T-cell (primary cell): ENCODE measurements around the gene KIF3A. TPM values are rescaled to one million over a fixed set of nuclear protein-coding genes. Genes with fewer than 3 reads are reported as not detected.

Experiments
- ATAC-seq, 4 experiments: fragments of 200-7000 bp in 3 of 4; fragments of 150-1000 bp in 1 of 4; cut with Tn5 transposase; replicated peaks in 1 of 4; 1 replicate in 3 of 4; 2 replicates in 1 of 4; pipeline ENCODE4 v1.10.0; 2021; ENCODE audit warnings: moderate library complexity in 3 of 4, mild to moderate bottlenecking in 2 of 4, moderate number of reproducible peaks in 1 of 4
- CTCF ChIA-PET, 2 donors: fragments of 300-600 bp; sonication (Branson Sonifier 250); formaldehyde crosslinking; loops; one replicate each; lab custom pipeline; 2022; ENCODE audit warnings: antibody characterized with exemption in 2 of 2; lab: Charles Lee
- POLR2A ChIA-PET, 2 donors: fragments of 300-600 bp; sonication (Branson Sonifier 250); formaldehyde crosslinking; loops; one replicate each; lab custom pipeline; 2022; ENCODE audit warnings: antibody characterized with exemption in 2 of 2; lab: Charles Lee
- DNase-seq, 35 experiments: peaks; one replicate each; pipeline versions ENCODE4 v3.0.0 to v3.0.0-alpha.2; 2013 to 2023
- H3K27ac ChIP-seq: one replicate; pipeline ENCODE4 v1.5.1; 2013; ENCODE audit warnings: low read length
- H3K27me3 ChIP-seq, 2 experiments: replicated peaks in 1 of 2; 1 replicate in 1 of 2; 2 replicates in 1 of 2; pipeline versions ENCODE4 v1.6.1 to v1.7.0; 2013; ENCODE audit warnings: low read length in 1 of 2, mixed read lengths in 1 of 2; ENCODE audit not compliant: control insufficient read depth in 2 of 2, insufficient read depth in 2 of 2; ENCODE audit errors: extremely low read depth in 1 of 2
- H3K36me3 ChIP-seq, 2 donors: 1 replicate in 1 of 2; 2 replicates in 1 of 2; pipeline versions ENCODE4 v1.6.1 to v1.7.0; 2013; ENCODE audit warnings: low read length in 1 of 2; ENCODE audit not compliant: control insufficient read depth in 2 of 2, insufficient read depth in 1 of 2; ENCODE audit errors: extremely low read depth in 1 of 2
- H3K4me1 ChIP-seq, 2 experiments: 1 replicate in 1 of 2; 2 replicates in 1 of 2; pipeline versions ENCODE4 v1.6.1 to v1.7.0; 2013; ENCODE audit warnings: low read length in 2 of 2, mixed read lengths in 1 of 2; ENCODE audit not compliant: insufficient read depth in 2 of 2, control insufficient read depth in 1 of 2; ENCODE audit errors: extremely low read depth in 1 of 2
- H3K4me3 ChIP-seq, 2 donors: 1 replicate in 1 of 2; 2 replicates in 1 of 2; pipeline versions ENCODE4 v1.5.1 to v1.7.0; 2013; ENCODE audit warnings: mild to moderate bottlenecking in 2 of 2, low read length in 1 of 2, moderate library complexity in 1 of 2; ENCODE audit not compliant: control insufficient read depth in 1 of 2; ENCODE audit errors: extremely low read depth in 1 of 2
- H3K9me3 ChIP-seq: 2 replicates; pipeline ENCODE4 v1.7.0; 2013
- H3K27ac Mint-ChIP-seq, 2 donors: one replicate each; pipeline ENCODE4 v1.8.0; 2020 to 2021; ENCODE audit warnings: mild to moderate bottlenecking in 2 of 2, mixed read lengths in 2 of 2
- H3K27me3 Mint-ChIP-seq, 2 donors: one replicate each; pipeline ENCODE4 v1.8.0; 2021 to 2022; ENCODE audit warnings: mixed read lengths in 2 of 2
- H3K36me3 Mint-ChIP-seq: one replicate; pipeline ENCODE4 v1.8.0; 2021; ENCODE audit warnings: mixed read lengths
- H3K4me1 Mint-ChIP-seq, 3 donors: one replicate each; pipeline ENCODE4 v1.8.0; 2020 to 2022; ENCODE audit warnings: mixed read lengths in 3 of 3, mild to moderate bottlenecking in 1 of 3
- H3K4me3 Mint-ChIP-seq, 3 donors: one replicate each; pipeline ENCODE4 v1.8.0; 2020 to 2022; ENCODE audit warnings: mild to moderate bottlenecking in 3 of 3, mixed read lengths in 3 of 3, moderate library complexity in 3 of 3
- H3K9me3 Mint-ChIP-seq, 3 donors: one replicate each; pipeline ENCODE4 v1.8.0; 2020 to 2022; ENCODE audit warnings: mixed read lengths in 3 of 3
- WGBS: methylation state at CpG from one replicate; pipeline ENCODE4 v1.1.5; 2013; ENCODE audit warnings: missing lambda C conversion rate; ENCODE audit not compliant: insufficient coverage; 5-methylcytosine and 5-hydroxymethylcytosine counted together
- total RNA-seq, 35 experiments: library from RNA in 6 of 35; stranded (reverse) in 6 of 35; fragments of 120-200 nt in 1 of 35; gene quantifications; one replicate each; pipeline versions ENCODE4 v1.2.1 to v1.2.4 and lab custom pipeline; 2013 to 2026

Gene KIF3A
- total RNA-seq, 5 donors from 2014 or later (not counting 1 experiment from before 2014, with no cell fraction given): 13.8 to 15.9 (median 15.2) TPM

DNA sequence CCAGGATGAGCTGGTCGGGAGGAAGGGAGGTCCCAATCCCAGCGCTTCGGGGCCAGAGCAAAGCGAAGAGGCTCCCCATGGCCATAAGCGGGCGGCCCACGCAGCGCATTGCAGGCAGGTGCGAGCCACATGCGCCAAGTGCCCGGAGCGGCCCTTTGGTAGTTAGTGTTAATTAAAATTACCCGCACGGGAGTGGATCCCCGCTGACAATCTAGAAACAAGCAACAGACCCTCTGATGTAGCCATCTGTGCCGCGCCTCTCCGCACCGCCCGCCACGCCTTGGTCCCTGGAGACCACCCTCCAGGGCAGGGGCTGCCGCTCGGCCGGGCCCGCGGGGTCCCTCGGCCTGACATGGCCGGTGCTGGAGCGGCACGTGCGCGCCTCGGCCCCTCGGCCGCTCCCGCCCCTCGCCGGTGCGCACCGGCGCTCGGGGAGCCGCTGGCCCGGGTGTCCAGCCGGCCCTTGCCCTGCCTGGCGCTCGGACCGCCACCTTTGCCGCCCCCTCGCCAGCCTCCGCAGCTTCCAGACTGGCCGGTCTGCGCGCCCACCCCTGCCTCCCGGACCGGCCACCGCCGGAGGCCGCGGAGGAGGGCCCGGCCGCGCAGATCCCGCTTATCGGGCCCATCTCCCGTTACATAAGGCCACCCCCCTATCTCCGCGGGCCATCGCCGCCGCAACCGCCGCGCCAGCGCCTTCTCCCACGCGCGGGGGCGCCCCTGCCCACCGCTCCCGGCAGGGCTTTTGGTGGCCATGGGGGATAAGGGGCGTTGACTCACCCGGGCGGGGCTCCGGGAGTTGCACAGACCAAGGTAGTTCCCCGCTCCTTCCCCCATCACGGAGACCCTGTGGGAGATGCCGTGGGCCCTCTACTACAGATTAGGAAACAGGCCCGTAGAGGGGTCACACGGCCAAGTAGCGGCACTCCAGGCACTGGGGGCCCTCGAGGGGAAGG is 81.2 kb downstream of the KIF3A start:
- Histone ChIP-seq H3K4me3 (peak overlapping the region; percentile 23 to 53), H3K4me1 (peaks cover 0 to 14% of the 10 kb centered on the region in 2 experiments), H3K36me3 (no peaks in the 10 kb centered on the region), H3K9me3 (no peaks in the 10 kb centered on the region), H3K27ac (no peak overlapping the region), H3K27me3 (peaks cover 0 to 56% of the 10 kb centered on the region in 2 experiments)
- peak overlapping the region; percentile 28 to 66 (median 39) for H3K4me3 Mint-ChIP-seq
- H3K27me3 Mint-ChIP-seq: peaks cover 35 to 36% of the 10 kb centered on the region in 2 donors
- CTCF ChIA-PET: no interaction called here
- H3K27ac Mint-ChIP-seq: no peak overlapping the region
- WGBS: 22% methylated on average over 63 of the region's 92 CpGs
- peak in 9 of 35 experiments; percentile 11 to 55 (median 16) for DNase-seq
- no peaks in the 10 kb centered on the region for H3K36me3 Mint-ChIP-seq
- peak; percentile 28 to 66 (median 53) for ATAC-seq
- peaks cover 0 to 4% (median 0%) of the 10 kb centered on the region in 3 donors for H3K9me3 Mint-ChIP-seq
- peaks cover 8 to 23% (median 11%) of the 10 kb centered on the region in 3 donors for H3K4me1 Mint-ChIP-seq
- POLR2A ChIA-PET: no interaction called here

- Mint-ChIP-seq H3K9me3 (peaks cover 1 to 5% (median 4%) of the 10 kb centered on the region in 3 donors), H3K4me1 (peaks cover 8 to 19% (median 11%) of the 10 kb centered on the region in 3 donors), H3K36me3 (no peaks in the 10 kb centered on the region), H3K27me3 (peaks cover 29 to 36% of the 10 kb centered on the region in 2 donors), H3K4me3 (no peak overlapping the region), H3K27ac (no peak overlapping the region)
- H3K4me3 ChIP-seq: no peak overlapping the region
- POLR2A ChIA-PET: no interaction called here
- CTCF ChIA-PET: no interaction called here
- no peaks in the 10 kb centered on the region for H3K9me3 ChIP-seq
- H3K27ac ChIP-seq: no peak overlapping the region
- peaks cover 0 to 44% of the 10 kb centered on the region in 2 experiments for H3K27me3 ChIP-seq
- ATAC-seq (no peak), DNase-seq (no peak)
- no peaks in the 10 kb centered on the region for H3K36me3 ChIP-seq
- H3K4me1 ChIP-seq: peaks cover 0 to 14% of the 10 kb centered on the region in 2 experiments
- WGBS: 54% methylated on average over 4 of the region's 7 CpGs
Observed at GRCh38 chr5:132653716-132654115, 83.6 kb downstream of the KIF3A start.

DNA sequence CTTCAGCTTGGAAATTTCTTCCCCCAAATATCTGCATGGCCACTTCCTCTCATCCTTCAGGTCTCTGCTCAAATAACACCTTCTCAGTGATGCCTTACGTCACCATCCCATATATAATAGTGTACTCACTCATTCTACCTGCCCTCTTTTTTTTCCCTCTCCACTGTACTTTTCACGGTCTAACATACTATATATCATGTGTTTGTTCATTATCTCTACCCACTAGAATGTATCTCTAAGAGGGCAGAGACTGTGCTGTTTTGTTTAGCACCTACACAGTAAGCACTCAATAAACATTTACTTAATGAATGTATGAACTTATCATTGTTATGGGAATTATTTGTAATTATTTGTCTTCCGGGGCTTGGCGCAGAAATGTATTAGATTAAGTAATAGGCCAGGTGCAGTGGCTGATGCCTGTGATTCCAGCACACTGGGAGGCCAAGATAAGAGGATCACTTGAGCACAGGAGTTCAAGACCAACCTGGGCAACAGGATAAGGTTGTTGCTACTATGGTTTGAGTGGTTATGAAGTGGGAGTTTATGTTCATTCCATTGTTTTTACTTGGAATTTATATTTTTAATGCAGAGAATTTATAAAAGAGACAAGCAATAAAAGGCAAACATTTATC is 85.4 kb downstream of the KIF3A start:
- Histone ChIP-seq H3K36me3 (no peaks in the 10 kb centered on the region), H3K27me3 (peaks cover 0 to 28% of the 10 kb centered on the region in 2 experiments), H3K4me1 (peaks cover 0 to 11% of the 10 kb centered on the region in 2 experiments), H3K4me3 (no peak overlapping the region), H3K9me3 (no peaks in the 10 kb centered on the region), H3K27ac (no peak overlapping the region)
- 100% methylated on average over 1 of the region's 4 CpGs for WGBS
- CTCF ChIA-PET: no interaction called here
- H3K27ac Mint-ChIP-seq: no peak overlapping the region
- DNase-seq (no peak), ATAC-seq (no peak)
- H3K36me3 Mint-ChIP-seq: peaks cover 9% of the 10 kb centered on the region
- POLR2A ChIA-PET: no interaction called here
- H3K27me3 Mint-ChIP-seq: peaks cover 14 to 21% of the 10 kb centered on the region in 2 donors
- H3K4me3 Mint-ChIP-seq: no peak overlapping the region
- H3K4me1 Mint-ChIP-seq: peaks cover 7 to 8% (median 7%) of the 10 kb centered on the region in 3 donors
- H3K9me3 Mint-ChIP-seq: peaks cover 13 to 19% (median 14%) of the 10 kb centered on the region in 3 donors

DNA sequence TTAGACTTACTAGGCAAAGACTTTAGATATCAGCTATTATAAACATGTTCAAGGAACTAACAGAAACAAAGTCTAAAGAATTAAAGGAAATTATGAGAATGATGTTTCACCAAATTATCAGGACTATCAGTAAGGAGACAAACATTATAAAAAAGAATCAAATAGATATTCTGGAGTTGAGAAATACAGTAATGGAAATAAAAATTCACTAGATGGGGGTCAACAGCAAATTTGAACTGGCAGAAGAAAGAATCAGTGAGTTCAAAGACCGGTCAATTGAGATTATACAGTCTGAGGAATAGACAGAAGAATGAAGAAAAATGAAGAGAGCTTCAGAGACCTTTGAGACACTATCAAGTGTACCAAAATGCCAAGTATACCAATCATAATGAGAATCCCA is 89.0 kb downstream of the KIF3A start:
- Histone ChIP-seq H3K27me3 (no peaks in the 10 kb centered on the region), H3K27ac (no peak overlapping the region), H3K4me3 (no peak overlapping the region), H3K4me1 (no peaks in the 10 kb centered on the region), H3K9me3 (no peaks in the 10 kb centered on the region), H3K36me3 (peaks cover 0 to under 1% of the 10 kb centered on the region in 2 donors)
- ATAC-seq: no peak
- ChIA-PET POLR2A (no interaction called here), CTCF (no interaction called here)
- Mint-ChIP-seq H3K9me3 (peaks cover 13 to 19% (median 14%) of the 10 kb centered on the region in 3 donors), H3K4me3 (no peak overlapping the region), H3K27me3 (peaks cover 0 to under 1% of the 10 kb centered on the region in 2 donors), H3K36me3 (peaks cover 16% of the 10 kb centered on the region), H3K27ac (no peak overlapping the region), H3K4me1 (no peaks in the 10 kb centered on the region)
- WGBS: no CpG with 5 or more reads among the region's 1 CpG
- no peak for DNase-seq

DNA sequence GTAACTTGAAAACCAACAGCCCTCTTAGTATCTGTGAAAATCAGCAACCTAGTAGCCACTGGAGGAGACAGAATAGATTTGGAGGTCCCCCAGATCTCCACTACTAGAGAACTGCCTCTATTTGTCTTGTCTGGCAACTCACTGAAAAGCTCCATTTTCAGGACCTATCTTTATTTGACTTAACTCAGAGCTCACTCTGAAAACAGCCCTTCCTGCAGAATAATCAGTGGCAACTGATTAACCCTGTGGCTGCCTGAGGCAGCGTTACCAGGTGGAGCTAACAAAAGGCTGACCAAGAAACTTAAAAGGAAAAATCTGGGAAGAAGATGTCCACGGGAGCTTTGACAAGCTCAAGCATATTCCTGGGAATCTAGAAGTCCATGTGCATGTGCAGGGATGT is 89.9 kb downstream of the KIF3A start:
- DNase-seq (no peak), ATAC-seq (no peak)
- Histone ChIP-seq H3K9me3 (no peaks in the 10 kb centered on the region), H3K36me3 (peaks cover 0 to 9% of the 10 kb centered on the region in 2 donors), H3K27ac (no peak overlapping the region), H3K4me3 (no peak overlapping the region), H3K27me3 (no peaks in the 10 kb centered on the region), H3K4me1 (no peaks in the 10 kb centered on the region)
- ChIA-PET CTCF (no interaction called here), POLR2A (no interaction called here)
- H3K27ac Mint-ChIP-seq: no peak overlapping the region
- peaks cover 25% of the 10 kb centered on the region for H3K36me3 Mint-ChIP-seq
- 100% methylated on average over 1 of the region's 2 CpGs for WGBS
- H3K4me3 Mint-ChIP-seq: no peak overlapping the region
- no peaks in the 10 kb centered on the region for H3K4me1 Mint-ChIP-seq
- peaks cover 13 to 19% (median 14%) of the 10 kb centered on the region in 3 donors for H3K9me3 Mint-ChIP-seq
- H3K27me3 Mint-ChIP-seq: no peaks in the 10 kb centered on the region

DNA sequence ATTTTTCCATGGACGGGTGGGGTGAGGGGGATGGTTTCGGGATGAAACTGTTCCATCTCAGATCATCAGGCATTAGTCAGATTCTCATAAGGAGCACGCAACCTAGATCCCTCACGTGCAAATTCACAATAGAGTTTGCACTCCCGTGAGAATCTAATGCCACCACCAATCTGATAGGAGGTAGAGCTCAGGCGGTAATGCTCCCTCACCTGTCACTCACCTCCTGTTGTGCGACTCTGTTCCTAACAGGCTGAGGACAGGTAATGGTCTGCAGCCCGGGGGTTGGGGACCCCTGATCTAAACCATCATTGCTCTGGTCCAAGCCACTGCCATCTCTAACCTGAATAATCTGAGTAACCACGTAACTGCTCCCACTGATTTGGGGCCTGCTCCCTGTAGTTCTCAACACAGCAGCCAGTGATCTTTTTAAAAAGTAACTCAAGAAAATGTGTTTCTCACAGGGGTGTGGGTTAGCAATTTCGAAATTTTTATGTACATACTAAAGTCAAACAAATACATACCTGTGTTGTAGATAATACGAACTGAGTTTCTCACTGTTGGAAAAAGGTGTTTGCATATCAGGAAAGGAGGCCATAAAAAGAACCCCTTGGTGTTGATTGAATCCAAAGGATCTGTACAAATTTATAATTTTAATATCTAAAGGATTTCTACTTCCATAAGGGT is 90.6 kb downstream of the KIF3A start:
- CTCF ChIA-PET: no interaction called here
- Histone ChIP-seq H3K36me3 (peaks cover 0 to 11% of the 10 kb centered on the region in 2 donors), H3K4me1 (no peaks in the 10 kb centered on the region), H3K27ac (no peak overlapping the region), H3K4me3 (no peak overlapping the region), H3K27me3 (no peaks in the 10 kb centered on the region), H3K9me3 (no peaks in the 10 kb centered on the region)
- DNase-seq: no peak
- Mint-ChIP-seq H3K4me3 (no peak overlapping the region), H3K27me3 (no peaks in the 10 kb centered on the region), H3K27ac (no peak overlapping the region), H3K9me3 (peaks cover 13 to 16% (median 14%) of the 10 kb centered on the region in 3 donors), H3K36me3 (peaks cover 32% of the 10 kb centered on the region), H3K4me1 (no peaks in the 10 kb centered on the region)
- POLR2A ChIA-PET: no interaction called here
- WGBS: 98% methylated on average over 6 of the region's 11 CpGs
- no peak for ATAC-seq
